HG03354 (cell line): ENCODE data around the gene IFIH1.

Source experiments
- ATAC-seq: cut with Tn5 transposase; IDR thresholded peaks from one replicate; pipeline ENCODE4 v1.9.1; 2021; ENCODE audit warnings: mild to moderate bottlenecking; ENCODE audit not compliant: unreplicated experiment, poor library complexity, severe bottlenecking

Gene IFIH1

GRCh38 chr2:162261032-162261945 is 57.2 kb downstream of the IFIH1 start:
- peak; percentile 71 for ATAC-seq

- no peak for ATAC-seq
These were observed 59.8 kb downstream of the IFIH1 start for GRCh38 chr2:162258686-162259085.

DNA sequence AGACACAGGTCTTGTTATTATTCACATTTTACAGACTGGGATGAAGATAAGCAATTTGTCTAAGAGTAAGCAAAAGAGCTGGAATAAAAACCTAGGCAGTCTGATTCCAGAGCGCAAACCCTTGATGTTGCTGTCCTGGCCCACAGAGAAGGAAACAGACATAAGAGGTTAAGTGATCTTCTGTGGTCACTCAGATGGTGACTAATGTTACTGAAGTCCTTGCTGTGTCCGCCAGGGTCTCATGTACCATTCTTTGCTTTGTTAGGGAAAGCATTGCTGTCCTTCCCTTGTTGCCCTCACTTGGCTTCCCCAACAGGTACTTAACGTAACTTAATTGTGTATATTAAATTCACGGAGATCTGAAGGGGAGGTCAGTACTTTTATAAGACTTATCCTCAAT is 60.3 kb downstream of the IFIH1 start:
- no peak for ATAC-seq

DNA sequence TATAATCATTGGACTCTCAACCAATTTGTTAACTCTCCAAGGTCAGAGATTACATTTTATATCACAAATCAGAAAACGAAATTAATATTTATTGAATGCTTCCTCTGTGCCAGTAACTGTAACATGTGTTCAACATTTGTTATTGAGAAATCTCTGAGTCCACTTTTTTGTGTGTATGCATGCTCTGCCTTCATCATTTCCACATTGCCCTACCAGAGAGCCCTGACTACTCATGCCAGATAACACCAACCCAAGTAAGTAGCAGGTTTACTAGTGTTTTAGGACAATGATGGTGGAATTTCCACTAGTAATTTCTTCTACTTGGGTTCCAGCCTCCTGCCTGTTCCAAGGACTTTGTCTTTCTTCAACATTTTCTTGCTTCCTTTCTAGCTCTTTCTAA is 61.1 kb downstream of the IFIH1 start:
- ATAC-seq = no peak

GRCh38 chr2:162256591-162256991 is 61.9 kb downstream of the IFIH1 start:
- ATAC-seq = no peak

GRCh38 chr2:162254236-162254871 is 64.1 kb downstream of the IFIH1 start:
- ATAC-seq = no peak

DNA sequence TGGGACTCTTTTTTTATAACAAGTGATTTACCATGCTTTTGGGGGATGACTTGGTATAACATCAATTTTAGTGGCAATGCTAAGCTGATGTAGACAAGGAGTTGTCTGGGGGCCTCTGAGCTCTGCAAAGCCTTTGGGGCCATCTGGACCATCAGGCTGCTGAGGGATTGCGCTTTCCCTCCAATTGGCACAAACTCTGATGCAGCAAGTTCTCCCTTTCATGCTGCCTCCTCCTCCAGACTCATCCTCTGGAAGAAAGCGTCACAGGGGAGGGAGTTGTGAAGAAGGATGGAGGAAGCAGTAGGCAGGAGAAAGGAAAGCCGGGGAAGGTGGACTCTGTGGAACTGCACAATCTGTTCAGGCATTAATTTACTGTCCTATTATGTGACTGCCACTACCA is 65.0 kb downstream of the IFIH1 start:
- ATAC-seq = no peak

- ATAC-seq = no peak
These were observed 66.3 kb downstream of the IFIH1 start for GRCh38 chr2:162252153-162252552.

DNA sequence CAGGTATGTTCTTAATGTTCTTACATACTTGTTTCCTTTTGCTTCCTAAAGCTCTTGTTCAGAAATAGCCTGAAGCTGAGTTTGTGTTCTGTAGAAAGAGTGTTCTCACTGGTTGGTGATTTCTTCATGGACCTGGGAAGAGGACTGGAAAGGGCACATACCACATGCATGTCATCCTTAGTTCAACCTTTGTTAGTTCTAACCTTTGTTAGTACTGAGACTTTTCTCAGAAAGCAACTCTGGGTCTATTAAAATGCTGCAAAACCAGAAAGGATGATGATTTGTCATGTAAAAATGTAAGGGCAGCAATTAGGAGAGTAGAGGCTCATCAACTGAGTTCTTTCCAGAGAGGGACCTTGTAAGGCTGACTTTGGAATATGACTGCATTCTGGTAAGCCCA is 72.7 kb downstream of the IFIH1 start:
- no peak for ATAC-seq

DNA sequence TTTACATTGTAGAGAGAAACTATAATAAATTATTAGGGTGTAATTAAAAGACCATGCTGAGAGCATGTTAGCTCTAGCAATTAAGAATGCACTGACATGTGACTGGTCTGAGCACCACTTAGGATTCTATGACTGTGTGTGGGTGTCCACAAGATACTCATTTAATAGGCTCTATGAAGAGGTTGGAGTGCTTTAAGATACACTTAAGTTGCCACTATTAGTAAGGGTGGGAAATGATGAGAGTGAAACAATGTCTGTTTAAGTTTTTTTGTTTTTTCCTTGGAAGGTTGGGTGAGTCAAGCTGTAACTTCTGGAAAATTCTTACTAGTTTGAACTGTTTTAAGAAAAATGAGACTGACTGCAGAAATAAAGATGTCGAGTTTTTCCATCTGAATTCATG is 73.4 kb downstream of the IFIH1 start:
- no peak for ATAC-seq

DNA sequence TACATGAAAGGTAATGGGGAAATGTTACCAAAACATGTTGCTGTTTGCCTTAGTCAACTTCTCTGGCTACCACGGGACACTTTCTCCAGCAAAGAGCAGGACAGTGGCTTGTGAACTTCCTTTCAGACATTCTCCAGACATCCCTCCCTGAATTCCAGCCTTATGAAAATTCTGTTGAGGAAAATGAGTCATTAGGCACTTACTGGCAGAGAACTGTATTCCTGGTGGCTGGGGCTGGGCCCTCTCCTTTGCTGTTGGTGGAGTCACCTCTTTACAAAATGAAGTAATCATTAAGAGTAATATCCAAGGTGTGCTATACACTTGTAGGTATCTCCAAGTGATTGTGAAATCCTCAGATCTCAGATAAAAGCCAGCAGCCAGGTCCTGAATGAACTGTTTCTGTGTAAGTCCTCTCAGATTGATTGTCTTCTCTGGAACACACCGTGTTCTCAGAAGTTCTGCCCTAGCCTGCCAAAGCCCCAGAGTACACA is 73.9 kb downstream of the IFIH1 start:
- ATAC-seq = no peak

DNA sequence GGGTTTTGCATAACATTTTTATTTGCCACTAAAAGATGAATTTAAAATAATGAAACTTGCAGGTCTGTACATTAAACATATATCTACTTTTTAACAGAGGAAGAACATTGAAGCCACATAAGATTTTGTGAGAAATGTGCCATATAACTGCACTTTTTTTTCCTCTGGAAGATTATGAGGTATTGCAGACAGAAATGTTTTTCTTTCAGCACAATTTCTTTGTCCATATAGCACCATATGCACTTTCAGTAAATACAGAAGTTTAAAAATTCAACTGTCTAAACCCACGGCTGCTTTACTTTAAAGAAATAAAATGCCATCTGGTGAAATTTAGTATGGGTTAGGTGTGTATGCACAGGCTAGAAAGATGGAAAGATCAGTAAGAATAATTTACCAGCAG is 74.8 kb downstream of the IFIH1 start:
- no peak for ATAC-seq

- no peak for ATAC-seq
These were observed 75.2 kb downstream of the IFIH1 start, which contains the start of gene FAP for GRCh38 chr2:162243294-162243693. FAP (minus strand) TSS chr2:162243445; CDS start chr2:162243327, 118 bp downstream.

DNA sequence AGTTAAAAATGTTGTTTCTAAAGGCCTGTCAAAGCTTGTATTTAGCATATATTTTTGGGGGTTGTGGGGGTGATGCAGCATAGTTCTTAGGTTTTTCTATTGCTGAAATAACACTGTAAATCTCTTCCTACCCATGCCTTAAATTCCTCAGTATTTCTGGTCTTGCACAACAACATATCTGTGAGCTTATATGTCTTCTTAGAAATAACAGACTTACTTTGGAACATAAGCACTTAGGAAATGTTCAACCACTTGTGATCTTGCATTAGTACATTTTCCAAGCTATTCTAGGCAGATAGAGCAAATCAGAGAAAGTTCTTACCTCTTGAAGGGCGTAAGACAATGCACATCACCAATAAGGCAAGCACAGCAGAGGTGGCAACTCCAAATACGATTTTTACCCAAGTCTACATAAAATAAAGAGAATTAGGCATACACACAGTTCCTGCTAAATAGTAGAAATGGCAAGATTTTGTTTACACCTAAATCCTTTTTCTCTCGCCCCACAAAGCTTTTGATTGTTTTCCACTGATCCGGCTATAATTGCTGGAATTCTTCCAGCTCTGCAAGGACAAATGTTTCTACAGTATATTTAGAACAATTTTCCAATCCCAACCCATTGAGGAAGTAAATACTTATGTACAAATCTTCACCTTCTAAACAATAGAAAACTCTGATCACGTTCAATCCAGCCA is 75.8 kb downstream of the IFIH1 start:
- ATAC-seq = no peak

DNA sequence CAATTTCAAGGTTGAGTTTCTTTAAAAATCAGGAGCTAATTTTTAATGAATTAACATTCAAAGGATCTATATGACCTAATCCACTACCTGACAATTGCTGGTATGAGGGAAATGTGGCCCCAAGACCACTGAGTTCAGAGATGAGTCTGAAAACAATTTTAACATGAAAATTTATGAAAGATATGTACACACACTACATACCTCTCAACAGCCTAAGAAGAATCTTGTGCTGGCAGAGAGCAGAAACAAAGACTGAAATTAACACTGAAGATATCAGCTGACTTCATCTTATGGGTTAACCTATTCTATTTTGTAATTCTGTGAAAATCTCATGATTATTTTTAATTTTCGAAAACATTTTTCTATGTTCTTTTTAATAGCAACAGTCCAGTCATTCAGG is 76.9 kb downstream of the IFIH1 start:
- ATAC-seq = no peak

- no peak for ATAC-seq
These were observed 83.6 kb downstream of the IFIH1 start for GRCh38 chr2:162234620-162235462.

DNA sequence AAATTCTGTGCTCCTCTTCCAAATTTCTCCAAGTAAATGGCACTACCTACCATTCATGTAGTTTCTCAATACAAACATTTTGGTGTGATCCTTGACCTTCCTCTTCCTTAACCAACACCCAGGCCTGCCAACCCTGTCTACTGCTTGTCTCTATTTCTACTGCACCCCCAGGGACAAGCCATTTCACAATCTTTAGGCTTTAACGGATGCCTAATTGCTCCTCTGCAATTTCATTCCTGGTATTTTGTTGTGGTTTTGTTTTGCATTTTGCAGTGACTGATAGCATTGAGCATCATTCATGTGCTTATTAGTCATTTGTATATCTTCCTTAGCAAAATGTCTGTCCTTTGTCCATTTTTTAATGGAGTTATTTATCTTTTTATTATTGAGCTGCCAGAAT is 85.3 kb downstream of the IFIH1 start:
- no peak for ATAC-seq

DNA sequence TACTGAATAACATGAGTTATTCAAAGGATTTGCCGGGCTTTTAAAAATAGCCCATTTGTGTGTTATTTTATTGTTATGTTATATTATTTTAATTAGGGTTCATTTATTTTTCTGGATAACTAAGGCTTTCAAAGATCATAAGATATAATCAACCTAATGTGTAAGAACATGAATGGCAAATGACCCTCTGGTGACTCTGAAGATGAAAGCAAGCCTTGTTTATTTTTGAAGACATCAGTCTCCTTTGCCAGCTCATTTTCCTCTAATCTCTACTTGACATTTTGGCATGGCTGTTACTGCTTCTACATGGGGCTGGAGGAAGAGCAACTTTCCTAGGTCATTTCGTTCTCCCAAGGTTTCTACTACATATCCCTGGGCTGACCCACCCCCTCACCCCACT is 85.8 kb downstream of the IFIH1 start:
- ATAC-seq = no peak

GRCh38 chr2:162232027-162232426 is 86.5 kb downstream of the IFIH1 start:
- ATAC-seq = no peak

DNA sequence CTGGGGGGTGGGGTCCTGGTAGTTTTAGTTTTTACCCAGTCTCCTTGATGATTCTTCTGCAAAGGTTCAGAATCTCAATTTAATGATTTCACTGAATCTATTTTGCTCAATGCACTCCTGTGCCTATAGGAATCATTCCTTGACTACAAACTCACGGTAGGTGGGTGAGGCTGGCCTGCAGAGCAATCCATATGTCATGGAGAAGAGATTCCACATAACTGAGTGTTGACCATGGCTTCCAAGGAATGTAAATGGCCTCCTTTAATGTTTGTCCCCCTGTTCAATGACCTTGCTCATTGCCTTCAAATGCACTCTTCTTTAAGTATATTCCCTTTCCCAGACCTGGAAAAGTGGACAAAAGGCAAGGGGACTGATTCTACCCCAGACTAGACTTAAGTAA is 87.7 kb downstream of the IFIH1 start:
- no peak for ATAC-seq
